GM21447 (cell line): ENCODE results near the gene BCAS1.

Experiments
- ATAC-seq: cut with Tn5 transposase; IDR thresholded peaks from one replicate; pipeline ENCODE4 v1.9.1; 2021; ENCODE audit not compliant: unreplicated experiment

Gene BCAS1

GRCh38 chr20:54051068-54051467, 19.3 kb downstream of the BCAS1 start:
- no peak for ATAC-seq

- ATAC-seq, result no peak
Measured at GRCh38 chr20:54048891-54049545, 21.4 kb downstream of the BCAS1 start.

DNA sequence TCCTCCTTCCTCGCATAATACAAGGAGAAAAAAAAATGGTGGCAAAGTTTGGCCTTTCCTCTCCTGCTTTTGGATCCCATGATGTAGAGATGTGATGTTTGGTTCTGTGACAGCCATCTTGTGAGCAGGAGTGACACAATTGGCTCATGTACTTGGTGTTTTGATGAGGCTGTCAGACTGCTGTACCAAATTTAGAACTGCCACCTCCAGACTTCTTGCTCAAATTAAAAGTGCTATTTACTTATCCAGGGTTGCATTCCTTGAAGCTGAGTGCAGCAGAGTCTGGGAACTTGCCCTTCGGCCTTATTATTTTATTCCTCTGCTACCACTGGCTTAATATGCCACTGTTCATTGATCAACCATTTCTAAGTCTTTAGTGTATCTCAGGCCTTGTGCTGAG, 21.9 kb downstream of the BCAS1 start:
- ATAC-seq, result no peak

DNA sequence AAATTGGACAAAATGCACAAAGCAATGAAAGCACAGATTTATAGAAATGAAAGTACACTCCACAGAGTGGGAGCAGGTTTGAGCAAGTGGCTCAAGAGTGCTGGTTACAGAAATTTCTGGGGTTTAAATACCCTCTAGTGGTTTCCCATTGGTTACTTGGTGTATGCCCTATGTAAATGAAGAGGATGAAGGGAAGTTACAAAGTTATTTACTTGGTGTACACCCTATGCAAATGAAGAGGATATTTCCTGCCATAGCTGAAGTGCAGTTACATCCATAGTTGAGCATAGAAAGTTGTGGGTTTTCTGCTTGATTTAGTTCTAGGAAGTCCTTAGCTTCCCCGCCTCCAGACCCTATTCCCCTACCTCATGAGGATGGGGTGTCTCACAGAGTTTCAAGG, 22.7 kb downstream of the BCAS1 start:
- no peak for ATAC-seq

DNA sequence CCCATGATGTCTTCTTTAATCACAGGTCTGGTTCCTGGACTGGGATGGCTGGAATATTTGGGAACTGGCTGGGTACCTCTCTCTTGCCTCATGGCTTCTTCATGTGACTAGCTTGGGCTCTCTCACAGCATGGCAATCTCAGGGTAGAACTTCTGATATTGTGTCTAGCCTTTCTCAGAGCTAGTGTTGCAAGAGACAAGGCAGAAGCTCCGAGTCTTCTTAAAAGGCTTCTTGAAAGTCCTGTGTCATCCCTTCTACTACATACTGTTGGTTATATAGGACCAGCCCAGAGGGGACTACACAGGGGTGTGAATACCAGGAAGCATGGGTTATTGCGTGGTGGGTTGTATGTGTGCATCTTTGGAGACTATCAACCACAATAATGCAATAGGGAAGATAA, 23.3 kb downstream of the BCAS1 start:
- ATAC-seq, result no peak

DNA sequence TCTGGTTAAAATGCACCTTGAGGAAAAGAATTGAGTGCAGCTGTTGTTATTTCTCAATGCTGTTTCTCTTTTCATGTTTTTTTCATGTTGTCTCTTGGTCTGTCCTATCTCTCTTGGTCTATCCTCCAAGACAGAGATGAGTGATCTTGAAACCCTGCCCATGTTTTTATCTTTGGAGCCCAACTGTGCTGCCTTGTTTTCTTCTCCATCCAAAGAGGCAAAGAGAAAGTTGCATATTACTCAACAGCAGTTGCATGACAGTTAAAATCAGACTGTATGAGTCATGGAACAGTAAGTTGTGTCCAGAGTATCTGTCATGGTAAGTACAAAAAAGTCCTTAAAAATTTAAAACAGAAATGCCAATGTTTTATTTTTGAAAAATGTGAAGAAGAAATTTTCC, 26.2 kb downstream of the BCAS1 start:
- ATAC-seq, result no peak

GRCh38 chr20:54043076-54043967, 27.1 kb downstream of the BCAS1 start:
- ATAC-seq, result no peak

GRCh38 chr20:54042021-54042420, 28.4 kb downstream of the BCAS1 start:
- no peak for ATAC-seq

DNA sequence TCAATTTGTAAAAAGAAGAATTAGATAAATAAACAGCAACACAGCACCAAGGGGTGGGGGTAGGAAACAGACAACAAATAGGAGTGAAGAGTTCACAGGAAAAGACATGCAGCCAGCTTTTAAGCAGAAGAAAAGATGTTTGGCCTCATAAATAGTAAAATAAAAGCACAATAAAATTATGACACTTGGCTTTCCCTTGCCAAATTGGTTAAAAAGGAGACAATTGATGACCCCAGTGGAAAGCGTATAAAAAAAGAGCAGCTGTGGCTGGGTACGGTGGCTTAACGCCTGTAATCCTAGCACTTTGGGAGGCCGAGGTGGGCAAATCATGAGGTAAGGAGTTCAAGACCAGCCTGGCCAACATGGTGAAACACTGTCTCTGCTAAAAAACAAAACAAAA, 29.1 kb downstream of the BCAS1 start:
- no peak for ATAC-seq

GRCh38 chr20:54040531-54040930, 29.9 kb downstream of the BCAS1 start:
- ATAC-seq, result no peak

DNA sequence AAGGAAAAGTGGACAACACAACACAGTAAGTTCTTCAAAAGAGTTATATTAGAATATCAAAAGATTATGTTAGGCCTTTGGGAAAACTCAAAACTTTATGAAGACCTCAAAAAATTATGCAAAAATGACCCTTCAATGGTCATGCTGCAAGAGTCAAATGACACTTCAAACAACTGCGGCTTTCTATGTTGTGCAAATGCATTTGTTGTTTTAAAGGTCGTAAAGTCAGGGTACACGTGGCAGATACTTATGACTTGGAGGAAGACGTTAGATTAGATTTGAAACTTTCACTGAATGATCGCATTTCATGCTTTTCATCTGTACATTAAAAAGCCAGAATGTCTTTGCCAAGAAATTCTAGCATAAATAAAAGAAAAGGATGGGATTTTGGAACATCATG, 31.4 kb downstream of the BCAS1 start:
- no peak for ATAC-seq

DNA sequence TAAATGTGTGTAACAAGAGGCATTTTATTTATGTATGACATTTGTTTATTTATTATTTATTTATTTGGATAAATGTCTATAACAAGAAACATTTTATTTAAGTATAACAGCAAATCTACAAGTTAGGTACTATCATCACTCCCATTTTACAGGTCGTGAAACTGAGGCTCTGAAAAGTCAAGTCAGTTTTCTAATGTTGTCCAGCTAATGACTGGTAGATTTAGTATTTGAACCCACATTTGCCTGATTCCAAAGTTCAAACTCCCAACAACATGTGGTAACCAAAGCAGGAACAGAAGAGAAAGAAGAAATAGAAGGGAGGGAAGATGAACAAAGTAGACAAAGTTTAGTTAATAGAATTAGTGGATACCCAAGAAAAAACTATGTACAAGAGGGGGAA, 32.9 kb downstream of the BCAS1 start:
- no peak for ATAC-seq

DNA sequence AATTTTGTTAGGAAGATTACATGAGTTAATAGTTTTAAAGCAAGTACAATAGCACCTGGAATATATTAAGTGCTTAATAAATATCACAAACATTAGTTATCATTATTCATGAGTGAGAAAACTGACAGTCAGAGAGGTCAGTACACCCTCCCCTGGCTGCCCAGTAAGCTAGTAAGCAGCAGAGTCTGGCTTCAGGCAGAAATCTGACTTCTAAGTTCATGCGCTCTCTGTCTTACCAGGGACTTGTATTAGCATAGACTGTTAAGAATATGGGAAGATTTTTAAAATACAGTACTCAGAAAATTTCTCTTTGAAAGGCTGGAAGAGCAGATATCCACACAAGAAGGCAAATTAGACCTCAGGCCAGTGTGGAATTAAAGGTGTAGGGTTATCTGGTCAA, 40.8 kb downstream of the BCAS1 start:
- no peak for ATAC-seq

GRCh38 chr20:54029176-54029575, 41.2 kb downstream of the BCAS1 start:
- ATAC-seq, result no peak

DNA sequence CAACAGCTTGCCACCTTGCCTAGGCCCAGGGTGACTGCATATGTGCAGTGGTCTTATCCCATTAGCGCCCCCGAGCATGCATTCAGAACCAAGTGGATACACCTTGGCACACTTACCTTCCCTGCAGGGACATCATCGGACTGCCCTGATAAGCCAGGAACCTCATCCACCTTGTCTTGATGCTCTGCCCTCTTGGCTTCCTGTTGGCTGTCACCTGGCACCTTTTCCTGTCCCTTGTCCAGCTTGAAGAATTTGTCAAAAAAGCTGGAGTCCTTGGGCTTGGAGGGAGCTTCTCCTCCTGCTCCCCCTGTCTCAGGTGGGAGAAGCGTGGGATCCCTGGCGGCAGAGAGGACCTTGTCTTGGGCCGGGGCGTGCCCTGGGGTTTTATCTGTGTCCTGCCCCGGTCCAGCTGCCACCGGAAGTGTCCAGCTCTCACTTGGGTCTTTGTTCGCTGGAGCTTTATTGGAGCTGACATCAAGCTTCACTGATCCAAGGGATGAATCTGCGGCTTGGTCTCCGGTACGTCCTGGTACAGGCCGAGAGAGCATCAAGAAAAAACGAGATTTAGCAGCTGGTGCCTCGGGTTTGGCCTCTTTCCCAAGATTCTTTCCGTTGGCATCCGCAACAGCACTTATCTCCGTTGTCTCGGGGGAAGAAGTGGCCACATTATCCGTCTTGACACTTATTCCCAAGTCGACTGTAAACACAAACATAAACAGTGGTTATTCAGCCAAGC, 42.0 kb downstream of the BCAS1 start:
- ATAC-seq, result no peak

DNA sequence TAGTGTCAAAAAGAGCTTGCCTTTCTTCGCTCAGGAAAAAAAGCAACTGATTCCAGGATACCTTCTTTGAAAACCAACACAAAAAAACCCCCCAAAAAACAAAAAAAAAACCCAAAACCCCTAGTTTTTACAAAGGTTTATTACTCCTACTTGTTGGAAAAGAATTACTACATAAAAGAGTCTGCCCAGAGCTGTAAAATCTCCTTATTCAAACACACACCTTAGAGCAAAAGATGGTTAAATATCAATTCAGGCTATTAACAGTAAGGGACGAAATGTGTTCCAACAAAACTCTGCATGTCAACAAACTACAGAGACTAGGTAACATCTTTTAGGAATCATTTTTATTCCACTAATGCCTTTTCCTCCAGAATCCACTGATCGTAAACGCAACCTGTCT, 42.7 kb downstream of the BCAS1 start:
- ATAC-seq, result no peak

- no peak for ATAC-seq
Measured at GRCh38 chr20:54026295-54027064, 43.9 kb downstream of the BCAS1 start.

DNA sequence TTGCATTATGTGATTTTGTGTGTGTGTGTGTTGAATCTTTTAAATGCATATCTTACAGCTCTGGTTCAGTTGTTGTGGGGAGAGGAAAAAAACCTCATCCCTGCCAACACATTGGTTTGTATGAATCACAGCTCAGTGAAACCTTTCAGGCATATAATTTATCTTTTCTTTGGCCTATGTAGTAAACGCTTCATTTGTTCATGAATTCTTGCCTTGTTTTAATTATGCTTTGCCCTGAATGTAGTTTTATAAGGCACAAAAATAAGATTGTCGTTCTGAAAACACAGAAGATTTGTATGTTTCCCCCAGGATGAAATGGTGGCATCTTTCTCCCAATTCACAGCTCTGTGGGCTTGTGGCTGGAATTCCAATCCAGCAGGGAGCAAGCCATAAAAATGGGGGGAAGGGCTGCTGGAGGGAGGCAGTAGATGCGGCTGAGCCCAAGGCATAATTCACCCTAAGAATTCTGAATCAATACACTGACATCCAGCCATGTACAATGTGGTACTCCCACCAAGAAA, 45.1 kb downstream of the BCAS1 start:
- ATAC-seq, result no peak

DNA sequence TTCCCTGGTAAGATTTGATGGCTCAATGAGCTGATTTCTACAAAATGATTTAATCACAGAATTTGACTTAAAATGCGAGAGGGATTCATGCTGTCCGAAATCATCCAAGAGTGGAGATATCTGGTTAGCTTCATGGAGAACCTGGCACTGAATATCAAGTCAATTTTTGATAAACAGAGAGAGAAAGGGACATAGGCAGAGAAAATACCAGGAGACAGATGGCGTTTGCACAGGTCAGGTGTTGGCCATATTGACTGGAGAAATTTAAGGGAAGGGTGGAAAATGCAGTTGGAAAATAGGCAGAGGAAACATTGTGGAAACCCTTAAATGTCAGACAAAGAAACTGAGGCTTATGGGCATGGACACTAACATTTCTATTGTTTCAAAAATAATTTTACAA, 47.0 kb downstream of the BCAS1 start:
- ATAC-seq, result no peak

DNA sequence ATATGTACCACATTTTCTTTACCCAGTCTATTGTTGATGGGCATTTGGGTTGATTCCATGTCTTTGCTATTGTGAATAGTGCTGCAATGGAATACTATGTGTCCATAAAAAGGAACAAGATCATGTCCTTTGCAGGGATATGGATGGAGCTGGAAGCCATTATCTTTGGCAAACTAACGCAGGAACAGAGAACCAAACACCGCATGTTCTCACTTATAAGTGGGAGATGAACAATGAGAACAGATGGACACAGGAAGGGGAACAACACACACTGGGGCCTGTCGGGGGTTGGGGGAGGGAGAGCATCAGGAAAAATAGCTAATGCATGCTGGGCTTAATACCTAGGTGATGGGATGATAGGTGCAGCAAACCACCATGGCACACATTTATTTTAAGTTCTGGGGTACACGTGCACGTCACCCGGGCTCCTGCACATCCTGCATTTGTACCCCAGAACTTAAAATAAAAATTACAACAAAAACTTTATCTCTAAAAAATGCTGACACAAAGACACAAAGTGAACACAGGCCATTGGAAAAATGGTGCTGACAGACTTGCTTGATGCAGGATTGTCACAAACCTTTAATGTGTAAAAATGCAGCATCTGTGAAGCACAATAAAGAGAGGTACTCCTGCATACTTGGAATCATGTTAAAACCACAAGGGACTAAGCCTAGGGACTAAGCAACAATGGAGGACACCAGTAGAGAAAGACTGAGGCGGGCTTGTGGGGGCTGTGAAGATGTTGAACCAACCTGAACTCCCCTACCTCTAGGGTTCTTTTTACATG, 48.8 kb downstream of the BCAS1 start:
- ATAC-seq, result no peak
